ENCODE data around the gene FAM193B. TPM values are rescaled to one million over a fixed set of nuclear protein-coding genes. Genes with fewer than 3 reads are reported as not detected.

The FAM193B gene
- total and polyA plus RNA-seq, 4 donors: 14.3 to 31.8 (median 15.8) TPM

DNA sequence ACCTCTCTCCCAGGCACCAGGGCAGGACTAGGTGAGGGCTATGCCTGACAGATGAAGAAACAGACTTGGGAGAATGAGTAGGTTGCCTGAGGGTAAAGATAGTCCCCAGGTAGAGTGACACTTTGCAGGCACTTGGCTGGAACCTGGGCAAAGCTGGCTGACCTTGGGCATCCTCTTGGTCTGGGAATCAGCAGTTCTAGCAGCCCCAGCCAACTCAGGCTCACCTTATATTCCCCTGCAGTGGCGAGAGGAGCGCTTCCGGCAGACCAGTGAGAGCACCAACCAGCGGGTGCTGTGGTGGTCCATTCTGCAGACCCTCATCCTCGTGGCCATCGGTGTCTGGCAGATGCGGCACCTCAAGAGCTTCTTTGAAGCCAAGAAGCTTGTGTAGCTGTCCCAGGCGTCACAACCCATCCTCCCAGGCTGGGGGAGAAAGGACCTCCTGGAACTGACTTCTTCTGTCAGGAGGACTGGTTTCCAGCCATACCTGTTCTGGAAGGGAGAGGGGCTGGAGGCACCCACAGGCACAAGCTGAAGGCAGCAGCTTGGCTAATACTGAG is 40.7 kb upstream of the FAM193B start:
- Histone ChIP-seq H3K27me3 (ENCODE audit: control insufficient read depth in 4 of 4, insufficient read depth in 4 of 4, low read length in 3 of 4) (no peaks in the 10 kb centered on the region), H3K36me3 (ENCODE audit: control insufficient read depth in 4 of 4, insufficient read depth in 3 of 4, low read depth in 1 of 4, low read length in 3 of 4) (peaks cover 17 to 33% (median 28%) of the 10 kb centered on the region in 4 donors), H3K4me1 (ENCODE audit: control insufficient read depth in 4 of 4, insufficient read depth in 4 of 4, low read length in 3 of 4) (peaks cover 2 to 21% (median 9%) of the 10 kb centered on the region in 4 donors), H3K9me3 (ENCODE audit: control insufficient read depth in 4 of 4, low read length in 3 of 4) (no peaks in the 10 kb centered on the region), H3K27ac (ENCODE audit: low read depth in 1 of 2, low read length in 2 of 2) (no peak overlapping the region), H3K4me3 (ENCODE audit: low read depth in 1 of 3, low read length in 3 of 3) (no peak overlapping the region), H3K9ac (ENCODE audit: low read depth in 1 of 2, low read length in 2 of 2) (no peak overlapping the region)
- TF ChIP-seq, protein P1, sequence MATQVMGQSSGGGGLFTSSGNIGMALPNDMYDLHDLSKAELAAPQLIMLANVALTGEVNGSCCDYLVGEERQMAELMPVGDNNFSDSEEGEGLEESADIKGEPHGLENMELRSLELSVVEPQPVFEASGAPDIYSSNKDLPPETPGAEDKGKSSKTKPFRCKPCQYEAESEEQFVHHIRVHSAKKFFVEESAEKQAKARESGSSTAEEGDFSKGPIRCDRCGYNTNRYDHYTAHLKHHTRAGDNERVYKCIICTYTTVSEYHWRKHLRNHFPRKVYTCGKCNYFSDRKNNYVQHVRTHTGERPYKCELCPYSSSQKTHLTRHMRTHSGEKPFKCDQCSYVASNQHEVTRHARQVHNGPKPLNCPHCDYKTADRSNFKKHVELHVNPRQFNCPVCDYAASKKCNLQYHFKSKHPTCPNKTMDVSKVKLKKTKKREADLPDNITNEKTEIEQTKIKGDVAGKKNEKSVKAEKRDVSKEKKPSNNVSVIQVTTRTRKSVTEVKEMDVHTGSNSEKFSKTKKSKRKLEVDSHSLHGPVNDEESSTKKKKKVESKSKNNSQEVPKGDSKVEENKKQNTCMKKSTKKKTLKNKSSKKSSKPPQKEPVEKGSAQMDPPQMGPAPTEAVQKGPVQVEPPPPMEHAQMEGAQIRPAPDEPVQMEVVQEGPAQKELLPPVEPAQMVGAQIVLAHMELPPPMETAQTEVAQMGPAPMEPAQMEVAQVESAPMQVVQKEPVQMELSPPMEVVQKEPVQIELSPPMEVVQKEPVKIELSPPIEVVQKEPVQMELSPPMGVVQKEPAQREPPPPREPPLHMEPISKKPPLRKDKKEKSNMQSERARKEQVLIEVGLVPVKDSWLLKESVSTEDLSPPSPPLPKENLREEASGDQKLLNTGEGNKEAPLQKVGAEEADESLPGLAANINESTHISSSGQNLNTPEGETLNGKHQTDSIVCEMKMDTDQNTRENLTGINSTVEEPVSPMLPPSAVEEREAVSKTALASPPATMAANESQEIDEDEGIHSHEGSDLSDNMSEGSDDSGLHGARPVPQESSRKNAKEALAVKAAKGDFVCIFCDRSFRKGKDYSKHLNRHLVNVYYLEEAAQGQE (IDR thresholded peaks at IDR 0.05): no peak
- TF ChIP-seq TAF1 (conservative IDR thresholded peaks at IDR 0.05) (no peak), RXRA (IDR thresholded peaks at IDR 0.05) (no peak), RAD21 (IDR thresholded peaks at IDR 0.05) (no peak), NR2F2 (IDR thresholded peaks at IDR 0.05) (no peak), GABPA (IDR thresholded peaks at IDR 0.05 in 1 of 2, conservative IDR thresholded peaks at IDR 0.05 in 1 of 2) (no peak), HNF4A (conservative IDR thresholded peaks at IDR 0.05) (no peak), HNF4G (IDR thresholded peaks at IDR 0.05) (no peak), EGR1 (IDR thresholded peaks at IDR 0.05; ENCODE audit: low read depth in 2 of 2) (no peak), SP1 (IDR thresholded peaks at IDR 0.05) (no peak), YY1 (IDR thresholded peaks at IDR 0.05) (no peak), JUND (IDR thresholded peaks at IDR 0.05) (no peak), FOXA1 (IDR thresholded peaks at IDR 0.05) (no peak)
- TF ChIP-seq, protein P2, sequence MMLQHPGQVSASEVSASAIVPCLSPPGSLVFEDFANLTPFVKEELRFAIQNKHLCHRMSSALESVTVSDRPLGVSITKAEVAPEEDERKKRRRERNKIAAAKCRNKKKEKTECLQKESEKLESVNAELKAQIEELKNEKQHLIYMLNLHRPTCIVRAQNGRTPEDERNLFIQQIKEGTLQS (IDR thresholded peaks at IDR 0.05): no peak
- TF ChIP-seq, protein P3, sequence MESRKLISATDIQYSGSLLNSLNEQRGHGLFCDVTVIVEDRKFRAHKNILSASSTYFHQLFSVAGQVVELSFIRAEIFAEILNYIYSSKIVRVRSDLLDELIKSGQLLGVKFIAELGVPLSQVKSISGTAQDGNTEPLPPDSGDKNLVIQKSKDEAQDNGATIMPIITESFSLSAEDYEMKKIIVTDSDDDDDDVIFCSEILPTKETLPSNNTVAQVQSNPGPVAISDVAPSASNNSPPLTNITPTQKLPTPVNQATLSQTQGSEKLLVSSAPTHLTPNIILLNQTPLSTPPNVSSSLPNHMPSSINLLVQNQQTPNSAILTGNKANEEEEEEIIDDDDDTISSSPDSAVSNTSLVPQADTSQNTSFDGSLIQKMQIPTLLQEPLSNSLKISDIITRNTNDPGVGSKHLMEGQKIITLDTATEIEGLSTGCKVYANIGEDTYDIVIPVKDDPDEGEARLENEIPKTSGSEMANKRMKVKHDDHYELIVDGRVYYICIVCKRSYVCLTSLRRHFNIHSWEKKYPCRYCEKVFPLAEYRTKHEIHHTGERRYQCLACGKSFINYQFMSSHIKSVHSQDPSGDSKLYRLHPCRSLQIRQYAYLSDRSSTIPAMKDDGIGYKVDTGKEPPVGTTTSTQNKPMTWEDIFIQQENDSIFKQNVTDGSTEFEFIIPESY (IDR thresholded peaks at IDR 0.05): no peak
- TF ChIP-seq, protein P4, sequence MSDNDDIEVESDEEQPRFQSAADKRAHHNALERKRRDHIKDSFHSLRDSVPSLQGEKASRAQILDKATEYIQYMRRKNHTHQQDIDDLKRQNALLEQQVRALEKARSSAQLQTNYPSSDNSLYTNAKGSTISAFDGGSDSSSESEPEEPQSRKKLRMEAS (IDR thresholded peaks at IDR 0.05): no peak
- TF ChIP-seq, protein P5, sequence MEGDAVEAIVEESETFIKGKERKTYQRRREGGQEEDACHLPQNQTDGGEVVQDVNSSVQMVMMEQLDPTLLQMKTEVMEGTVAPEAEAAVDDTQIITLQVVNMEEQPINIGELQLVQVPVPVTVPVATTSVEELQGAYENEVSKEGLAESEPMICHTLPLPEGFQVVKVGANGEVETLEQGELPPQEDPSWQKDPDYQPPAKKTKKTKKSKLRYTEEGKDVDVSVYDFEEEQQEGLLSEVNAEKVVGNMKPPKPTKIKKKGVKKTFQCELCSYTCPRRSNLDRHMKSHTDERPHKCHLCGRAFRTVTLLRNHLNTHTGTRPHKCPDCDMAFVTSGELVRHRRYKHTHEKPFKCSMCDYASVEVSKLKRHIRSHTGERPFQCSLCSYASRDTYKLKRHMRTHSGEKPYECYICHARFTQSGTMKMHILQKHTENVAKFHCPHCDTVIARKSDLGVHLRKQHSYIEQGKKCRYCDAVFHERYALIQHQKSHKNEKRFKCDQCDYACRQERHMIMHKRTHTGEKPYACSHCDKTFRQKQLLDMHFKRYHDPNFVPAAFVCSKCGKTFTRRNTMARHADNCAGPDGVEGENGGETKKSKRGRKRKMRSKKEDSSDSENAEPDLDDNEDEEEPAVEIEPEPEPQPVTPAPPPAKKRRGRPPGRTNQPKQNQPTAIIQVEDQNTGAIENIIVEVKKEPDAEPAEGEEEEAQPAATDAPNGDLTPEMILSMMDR (IDR thresholded peaks at IDR 0.05; ENCODE audit: low read depth, low read length, missing input control): no peak
- 98% methylated on average over 8 of the region's 8 CpGs for WGBS
- no peak for DNase-seq (ENCODE audit: low spot score)
